Measurements from ENCODE around the gene MRPL3.

The MRPL3 gene

GRCh38 chr3:131532645-131533044 lies 29.9 kb upstream of the MRPL3 start:
- no peaks in the 10 kb centered on the region for H3K27me3 ChIP-seq (ENCODE audit: insufficient read depth, insufficient read length)
- no peak overlapping the region for H3K4me3 ChIP-seq (ENCODE audit: insufficient read length, low read depth)
- no peaks in the 10 kb centered on the region for H3K9me3 ChIP-seq (ENCODE audit: insufficient read depth, low read length)
- no peak overlapping the region for H3K9ac ChIP-seq (ENCODE audit: insufficient read length, low read depth)
- H3K36me3 ChIP-seq (ENCODE audit: insufficient read depth, insufficient read length, low read length): no peaks in the 10 kb centered on the region
- DNase-seq (ENCODE audit: low read depth, low spot score): no peak
- TF ChIP-seq YY1 (IDR thresholded peaks at IDR 0.05; ENCODE audit: insufficient read depth, insufficient read length) (no peak), SUZ12 (IDR thresholded peaks at IDR 0.05; ENCODE audit: extremely low read depth, insufficient read depth, insufficient read length) (no peak), ZNF274 (IDR thresholded peaks at IDR 0.05; ENCODE audit: low read depth, low read length) (no peak)
- no peaks in the 10 kb centered on the region for H3K4me1 ChIP-seq (ENCODE audit: insufficient read depth, insufficient read length)

GRCh38 chr3:131530843-131531242 lies 28.1 kb upstream of the MRPL3 start:
- TF ChIP-seq SUZ12 (IDR thresholded peaks at IDR 0.05; ENCODE audit: extremely low read depth, insufficient read depth, insufficient read length) (no peak), YY1 (IDR thresholded peaks at IDR 0.05; ENCODE audit: insufficient read depth, insufficient read length) (no peak), ZNF274 (IDR thresholded peaks at IDR 0.05; ENCODE audit: low read depth, low read length) (no peak)
- H3K9me3 ChIP-seq (ENCODE audit: insufficient read depth, low read length): no peaks in the 10 kb centered on the region
- H3K27me3 ChIP-seq (ENCODE audit: insufficient read depth, insufficient read length): no peaks in the 10 kb centered on the region
- no peak overlapping the region for H3K9ac ChIP-seq (ENCODE audit: insufficient read length, low read depth)
- no peak overlapping the region for H3K4me3 ChIP-seq (ENCODE audit: insufficient read length, low read depth)
- no peak for DNase-seq (ENCODE audit: low read depth, low spot score)
- no peaks in the 10 kb centered on the region for H3K4me1 ChIP-seq (ENCODE audit: insufficient read depth, insufficient read length)
- no peaks in the 10 kb centered on the region for H3K36me3 ChIP-seq (ENCODE audit: insufficient read depth, insufficient read length, low read length)

GRCh38 chr3:131530388-131530787 lies 27.6 kb upstream of the MRPL3 start:
- no peaks in the 10 kb centered on the region for H3K4me1 ChIP-seq (ENCODE audit: insufficient read depth, insufficient read length)
- H3K9ac ChIP-seq (ENCODE audit: insufficient read length, low read depth): no peak overlapping the region
- H3K4me3 ChIP-seq (ENCODE audit: insufficient read length, low read depth): no peak overlapping the region
- no peak for TF ChIP-seq ZNF274 (IDR thresholded peaks at IDR 0.05; ENCODE audit: low read depth, low read length)
- no peak for TF ChIP-seq YY1 (IDR thresholded peaks at IDR 0.05; ENCODE audit: insufficient read depth, insufficient read length)
- TF ChIP-seq SUZ12 (IDR thresholded peaks at IDR 0.05; ENCODE audit: extremely low read depth, insufficient read depth, insufficient read length): no peak
- no peak for DNase-seq (ENCODE audit: low read depth, low spot score)
- H3K9me3 ChIP-seq (ENCODE audit: insufficient read depth, low read length): no peaks in the 10 kb centered on the region
- no peaks in the 10 kb centered on the region for H3K36me3 ChIP-seq (ENCODE audit: insufficient read depth, insufficient read length, low read length)
- H3K27me3 ChIP-seq (ENCODE audit: insufficient read depth, insufficient read length): no peaks in the 10 kb centered on the region

GRCh38 chr3:131526801-131527347 lies 24.1 kb upstream of the MRPL3 start:
- H3K27me3 ChIP-seq (ENCODE audit: insufficient read depth, insufficient read length): no peaks in the 10 kb centered on the region
- peak overlapping the region; percentile 52 for H3K9ac ChIP-seq (ENCODE audit: insufficient read length, low read depth)
- H3K9me3 ChIP-seq (ENCODE audit: insufficient read depth, low read length): no peaks in the 10 kb centered on the region
- peak; percentile 49 for DNase-seq (ENCODE audit: low read depth, low spot score)
- H3K36me3 ChIP-seq (ENCODE audit: insufficient read depth, insufficient read length, low read length): no peaks in the 10 kb centered on the region
- TF ChIP-seq SUZ12 (IDR thresholded peaks at IDR 0.05; ENCODE audit: extremely low read depth, insufficient read depth, insufficient read length) (no peak), ZNF274 (IDR thresholded peaks at IDR 0.05; ENCODE audit: low read depth, low read length) (no peak), YY1 (IDR thresholded peaks at IDR 0.05; ENCODE audit: insufficient read depth, insufficient read length) (no peak)
- no peak overlapping the region for H3K4me3 ChIP-seq (ENCODE audit: insufficient read length, low read depth)
- no peaks in the 10 kb centered on the region for H3K4me1 ChIP-seq (ENCODE audit: insufficient read depth, insufficient read length)

- H3K9me3 ChIP-seq (ENCODE audit: insufficient read depth, low read length): no peaks in the 10 kb centered on the region
- TF ChIP-seq ZNF274 (IDR thresholded peaks at IDR 0.05; ENCODE audit: low read depth, low read length) (no peak), SUZ12 (IDR thresholded peaks at IDR 0.05; ENCODE audit: extremely low read depth, insufficient read depth, insufficient read length) (no peak), YY1 (IDR thresholded peaks at IDR 0.05; ENCODE audit: insufficient read depth, insufficient read length) (no peak)
- H3K4me1 ChIP-seq (ENCODE audit: insufficient read depth, insufficient read length): no peaks in the 10 kb centered on the region
- H3K9ac ChIP-seq (ENCODE audit: insufficient read length, low read depth): no peak overlapping the region
- H3K4me3 ChIP-seq (ENCODE audit: insufficient read length, low read depth): no peak overlapping the region
- H3K27me3 ChIP-seq (ENCODE audit: insufficient read depth, insufficient read length): no peaks in the 10 kb centered on the region
- DNase-seq (ENCODE audit: low read depth, low spot score): no peak
- no peaks in the 10 kb centered on the region for H3K36me3 ChIP-seq (ENCODE audit: insufficient read depth, insufficient read length, low read length)
These were observed 15.9 kb upstream of the MRPL3 start for GRCh38 chr3:131518680-131519079.

GRCh38 chr3:131505421-131505820 lies 2.6 kb upstream of the MRPL3 start:
- DNase-seq (ENCODE audit: low read depth, low spot score): no peak
- no peak overlapping the region for H3K9ac ChIP-seq (ENCODE audit: insufficient read length, low read depth)

GRCh38 chr3:131503320-131503635 lies 507 bp upstream of the MRPL3 start:
- Histone ChIP-seq H3K9me3 (ENCODE audit: insufficient read depth, low read length) (no peaks in the 10 kb centered on the region), H3K9ac (ENCODE audit: insufficient read length, low read depth) (no peak overlapping the region), H3K4me1 (ENCODE audit: insufficient read depth, insufficient read length) (no peaks in the 10 kb centered on the region), H3K36me3 (ENCODE audit: insufficient read depth, insufficient read length, low read length) (peaks cover 36% of the 10 kb centered on the region), H3K27me3 (ENCODE audit: insufficient read depth, insufficient read length) (no peaks in the 10 kb centered on the region), H3K4me3 (ENCODE audit: insufficient read length, low read depth) (peak overlapping the region; percentile 97)
- DNase-seq (ENCODE audit: low read depth, low spot score): no peak
- TF ChIP-seq SUZ12 (IDR thresholded peaks at IDR 0.05; ENCODE audit: extremely low read depth, insufficient read depth, insufficient read length) (no peak), ZNF274 (IDR thresholded peaks at IDR 0.05; ENCODE audit: low read depth, low read length) (no peak), YY1 (IDR thresholded peaks at IDR 0.05; ENCODE audit: insufficient read depth, insufficient read length) (no peak)

More at GRCh38 chr3:131505421-131505820, 2.6 kb upstream of the MRPL3 start:
- Histone ChIP-seq H3K27me3 (ENCODE audit: insufficient read depth, insufficient read length) (no peaks in the 10 kb centered on the region), H3K9me3 (ENCODE audit: insufficient read depth, low read length) (no peaks in the 10 kb centered on the region), H3K4me1 (ENCODE audit: insufficient read depth, insufficient read length) (no peaks in the 10 kb centered on the region), H3K36me3 (ENCODE audit: insufficient read depth, insufficient read length, low read length) (peaks cover 16% of the 10 kb centered on the region), H3K4me3 (ENCODE audit: insufficient read length, low read depth) (no peak overlapping the region)
- TF ChIP-seq SUZ12 (IDR thresholded peaks at IDR 0.05; ENCODE audit: extremely low read depth, insufficient read depth, insufficient read length): no peak
- no peak for TF ChIP-seq YY1 (IDR thresholded peaks at IDR 0.05; ENCODE audit: insufficient read depth, insufficient read length)
- no peak for TF ChIP-seq ZNF274 (IDR thresholded peaks at IDR 0.05; ENCODE audit: low read depth, low read length)

Data from NT2/D1 (cell line).